SK-N-SH (cell line): ENCODE measurements around the gene CRLF1.

Experiments
- CTCF ChIP-seq: fragments of 200-600 bp; sonication (generic); IDR thresholded peaks from 2 replicates; pipeline ENCODE4 v1.6.1; 2017; ENCODE audit warnings: antibody characterized with exemption, mild to moderate bottlenecking, moderate library complexity
- EZH2phosphoT487 ChIP-seq: fragments of 200-600 bp; sonication (generic); IDR thresholded peaks from 2 replicates; pipeline ENCODE4 v1.6.1; 2017; ENCODE audit warnings: low read depth, mixed run types, mild to moderate bottlenecking, antibody characterized with exemption, moderate library complexity, borderline replicate concordance
- GABPA ChIP-seq: IDR thresholded peaks from 2 replicates; pipeline ENCODE4 v1.4.0; 2012; ENCODE audit warnings: low read depth, mild to moderate bottlenecking
- GATA2 ChIP-seq: sonication (generic); formaldehyde crosslinking; IDR thresholded peaks from 2 replicates; pipeline ENCODE4 v1.5.0; 2020; ENCODE audit warnings: mild to moderate bottlenecking, missing genetic modification reagents
- IRF3 ChIP-seq: fragments of 150-350 bp; IDR thresholded peaks from 2 replicates; pipeline ENCODE4 v1.6.1; 2016; ENCODE audit warnings: mild to moderate bottlenecking, low read depth, low read length
- MXI1 ChIP-seq: IDR thresholded peaks from 2 replicates; pipeline ENCODE4 v1.6.1; 2012; ENCODE audit warnings: mild to moderate bottlenecking, low read depth, low read length, improper control_type of control experiment
- POLR2AphosphoS5 ChIP-seq: IDR thresholded peaks from 2 replicates; pipeline ENCODE4 v1.6.1; 2012; ENCODE audit warnings: low read depth, low read length
- RAD21 ChIP-seq: IDR thresholded peaks from 2 replicates; pipeline ENCODE4 v1.6.1; 2012; ENCODE audit warnings: mild to moderate bottlenecking, low read length
- RFX5 ChIP-seq: IDR thresholded peaks from 2 replicates; pipeline ENCODE4 v1.6.1; 2012; ENCODE audit warnings: mild to moderate bottlenecking, improper control_type of control experiment, low read length
- SIN3A ChIP-seq: IDR thresholded peaks from 2 replicates; pipeline ENCODE4 v1.6.1; 2012; ENCODE audit warnings: low read depth, mild to moderate bottlenecking, low read length, moderate library complexity, borderline replicate concordance
- SMC3 ChIP-seq: IDR thresholded peaks from 2 replicates; pipeline ENCODE4 v1.6.1; 2012; ENCODE audit warnings: low read depth, low read length, improper control_type of control experiment
- TCF12 ChIP-seq: IDR thresholded peaks from 2 replicates; pipeline ENCODE4 v1.4.0; 2012

- TF ChIP-seq CTCF (no peak), GABPA (no peak), TCF12 (no peak), POLR2AphosphoS5 (no peak), RAD21 (no peak), MXI1 (no peak), GATA2 (CRISPR knock-in tag) (no peak), RFX5 (no peak), SMC3 (no peak), IRF3 (no peak), EZH2phosphoT487 (no peak), SIN3A (no peak)
Observed at GRCh38 chr19:18617562-18617961, 11.0 kb upstream of the CRLF1 start.
